GM18508 (cell line): Measurements from ENCODE around the gene NEMP2.
"Not testable (repeated sequence)": the region's sequence is repeated elsewhere in the genome, so short reads cannot be mapped to it uniquely, and the experiment has no call there.

Source experiments
- ATAC-seq: cut with Tn5 transposase; IDR thresholded peaks from one replicate; pipeline ENCODE4 v1.9.1; 2021; ENCODE audit warnings: moderate number of reproducible peaks; ENCODE audit not compliant: insufficient read depth, unreplicated experiment

The NEMP2 gene

DNA sequence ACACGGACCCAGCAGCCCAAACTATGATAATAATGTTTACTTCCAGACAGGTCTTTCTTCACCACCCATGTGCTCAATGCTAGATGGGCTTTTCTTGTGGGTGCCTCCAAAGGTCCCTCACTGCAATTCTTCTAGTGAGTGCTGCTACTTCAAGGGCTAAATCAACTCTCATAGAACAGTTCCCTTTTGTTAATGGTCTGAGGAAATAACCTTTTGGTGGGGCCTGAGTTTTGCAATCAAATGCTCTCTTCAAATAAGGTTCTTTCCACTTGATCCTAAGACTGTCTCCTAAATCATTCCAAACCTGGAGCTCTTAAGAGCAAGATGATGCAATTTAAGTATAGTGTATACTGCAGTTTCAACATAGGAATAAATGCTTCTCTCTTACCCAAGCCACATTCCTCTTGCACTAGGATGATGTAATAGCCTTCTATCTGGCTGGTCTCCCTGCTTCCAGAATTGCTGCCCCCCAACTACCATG, 6.0 kb downstream of the NEMP2 start:
- ATAC-seq: no peak

DNA sequence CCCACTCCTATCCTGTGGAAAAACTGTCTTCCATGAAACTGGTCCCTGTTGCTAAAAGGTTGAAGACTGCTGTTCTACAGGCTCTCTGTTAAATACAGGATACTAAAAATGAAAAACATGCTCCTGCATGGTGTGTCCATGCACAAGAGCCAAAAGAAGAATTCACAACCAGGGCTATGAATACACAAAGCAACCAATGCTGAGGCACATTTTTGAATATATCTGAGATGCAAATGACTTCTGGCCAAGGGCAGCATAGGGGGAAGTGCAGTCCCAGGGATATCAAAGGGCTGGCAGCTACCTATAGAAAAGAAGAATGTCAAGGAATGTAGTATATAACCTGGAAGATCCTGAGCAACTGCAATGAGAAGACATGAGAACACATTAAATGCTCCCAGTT, 6.6 kb downstream of the NEMP2 start:
- ATAC-seq: no peak

DNA sequence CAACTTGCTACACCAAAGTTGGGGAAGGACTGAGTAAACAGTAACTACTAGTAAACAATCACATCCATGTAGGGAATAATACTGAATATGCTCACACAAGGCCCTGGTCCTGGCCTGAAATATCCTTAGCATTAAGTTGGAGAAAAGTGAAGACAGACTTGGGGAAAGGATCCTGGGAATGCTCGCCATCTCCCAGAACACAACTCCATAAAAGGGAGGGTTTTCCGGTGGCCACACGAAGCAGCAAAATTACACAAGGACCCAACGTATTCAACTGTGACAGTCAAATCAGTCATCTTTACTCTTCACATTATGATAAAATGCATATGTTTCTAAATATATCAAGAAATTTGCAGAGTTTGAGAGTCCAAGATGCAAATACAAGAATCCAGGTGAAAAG, 7.3 kb downstream of the NEMP2 start:
- no peak for ATAC-seq

DNA sequence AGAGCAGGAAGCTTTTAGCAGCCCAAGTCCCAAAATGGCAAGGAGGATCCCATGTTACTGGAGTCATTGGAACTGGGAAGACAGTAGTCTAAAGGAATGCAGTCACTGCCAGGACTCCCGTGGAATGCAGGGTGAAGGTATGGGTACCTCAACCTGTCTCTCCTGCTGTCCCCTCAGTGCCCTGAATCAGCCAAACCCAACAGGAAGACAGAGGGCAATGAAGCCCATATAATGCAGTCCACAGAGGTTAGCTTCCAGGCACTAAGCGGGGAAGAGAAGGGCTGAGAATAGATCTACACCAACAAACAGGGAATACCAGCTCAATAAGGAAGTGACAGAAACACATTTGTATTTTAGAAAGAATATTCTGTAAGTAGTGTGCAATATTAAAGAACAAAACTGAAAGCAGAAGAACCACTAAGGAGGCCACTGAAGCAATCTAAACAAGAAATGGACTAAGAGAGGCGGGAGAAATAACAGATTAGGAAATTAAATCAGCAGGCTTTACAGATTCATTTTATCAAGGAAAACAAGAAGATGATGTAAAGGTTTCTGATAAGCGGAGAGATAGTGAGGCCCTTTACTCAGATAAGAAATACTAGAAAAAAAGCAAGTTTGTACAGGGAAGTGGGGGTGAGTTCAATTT, 8.3 kb downstream of the NEMP2 start:
- ATAC-seq: no peak

DNA sequence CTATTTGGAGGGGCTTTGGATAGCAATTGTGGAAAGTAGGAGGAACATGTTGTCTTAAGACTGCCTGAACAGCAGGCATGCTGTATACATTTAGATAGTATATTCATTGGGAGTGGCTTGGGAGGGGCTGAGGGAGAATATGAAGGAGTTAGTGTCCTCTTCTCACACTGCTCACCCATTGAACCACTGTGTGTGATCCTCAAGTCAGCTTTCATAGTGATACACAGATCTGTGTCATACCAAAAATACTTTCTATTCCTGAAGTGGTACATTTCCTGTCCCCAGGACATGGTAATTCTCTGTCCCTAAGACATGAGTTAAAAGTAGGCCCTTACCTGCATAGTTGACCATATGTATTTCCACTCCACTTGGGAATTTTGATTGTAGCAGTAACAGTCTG, 9.6 kb downstream of the NEMP2 start:
- ATAC-seq: no peak

DNA sequence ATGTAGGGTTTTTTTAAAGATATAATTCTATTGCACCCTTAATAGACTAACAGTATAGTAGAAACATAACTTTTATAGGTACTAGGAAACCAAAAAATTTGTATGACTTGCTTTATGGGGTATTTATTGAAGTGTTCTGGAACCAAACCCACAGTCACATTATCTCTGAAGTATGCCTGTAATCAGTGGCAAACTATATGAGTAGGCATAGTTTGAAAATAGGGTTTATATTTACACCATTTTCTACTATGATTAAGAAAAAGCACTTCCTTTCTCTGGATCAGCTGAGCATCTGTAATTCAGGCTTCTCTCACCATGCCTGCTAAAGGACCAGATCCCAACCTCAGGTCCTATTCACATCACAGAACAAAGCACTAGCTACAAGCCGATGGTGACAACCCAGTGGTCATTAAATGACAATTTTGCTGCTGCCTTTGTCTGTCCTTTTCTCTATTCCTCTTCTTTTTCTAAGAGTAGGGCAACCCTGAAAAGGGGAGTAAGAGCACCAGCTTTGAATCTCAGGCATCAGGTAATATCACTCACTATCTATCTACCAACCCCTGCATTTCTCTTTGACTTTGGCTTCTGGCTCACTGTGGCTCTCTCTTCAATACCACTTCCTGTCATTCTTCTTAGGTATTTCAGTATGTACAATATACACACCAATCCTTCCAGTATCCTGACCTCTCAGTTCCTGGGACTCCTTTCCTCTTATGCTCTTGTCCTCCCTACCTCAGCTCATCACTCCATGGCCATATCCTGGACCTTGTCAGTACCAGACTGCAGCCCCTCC, 14.4 kb downstream of the NEMP2 start:
- no peak for ATAC-seq

DNA sequence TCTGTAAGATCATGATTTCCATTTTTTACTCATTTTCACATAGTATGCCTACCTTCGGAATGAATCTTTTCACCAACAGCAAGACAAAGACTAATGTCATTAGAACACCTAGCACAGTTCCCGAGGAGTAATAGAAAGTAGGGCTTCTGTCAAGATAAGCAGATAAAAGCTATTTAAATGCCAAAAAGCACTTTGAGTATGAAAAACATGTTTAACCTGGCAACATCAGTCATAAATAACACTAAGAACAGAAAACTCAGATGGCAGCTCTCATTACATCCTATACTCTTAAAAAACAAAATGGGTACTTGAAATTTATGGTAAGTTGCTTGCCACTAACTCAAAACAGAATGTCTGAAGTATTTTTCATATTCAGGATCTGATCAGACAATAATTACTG, 17.1 kb downstream of the NEMP2 start:
- no peak for ATAC-seq

DNA sequence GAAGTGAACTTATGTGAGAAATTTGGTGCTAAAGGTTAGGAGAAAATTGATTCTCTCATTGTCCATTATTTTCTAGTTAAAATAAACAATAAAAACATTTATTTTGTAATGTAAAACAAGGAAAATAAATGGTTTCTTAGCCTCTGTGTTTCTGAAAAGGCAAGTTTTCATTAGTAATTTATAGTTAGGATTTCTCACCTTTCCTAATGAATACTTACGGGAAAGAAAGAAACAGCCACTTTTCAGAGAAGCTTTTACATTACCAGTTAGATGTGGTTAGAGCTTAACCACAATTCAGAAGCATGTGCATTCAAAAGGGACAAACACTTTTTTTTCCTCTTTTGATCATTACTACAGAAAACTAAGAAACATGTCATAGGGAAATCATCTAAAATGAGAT, 18.8 kb downstream of the NEMP2 start:
- ATAC-seq: no peak

DNA sequence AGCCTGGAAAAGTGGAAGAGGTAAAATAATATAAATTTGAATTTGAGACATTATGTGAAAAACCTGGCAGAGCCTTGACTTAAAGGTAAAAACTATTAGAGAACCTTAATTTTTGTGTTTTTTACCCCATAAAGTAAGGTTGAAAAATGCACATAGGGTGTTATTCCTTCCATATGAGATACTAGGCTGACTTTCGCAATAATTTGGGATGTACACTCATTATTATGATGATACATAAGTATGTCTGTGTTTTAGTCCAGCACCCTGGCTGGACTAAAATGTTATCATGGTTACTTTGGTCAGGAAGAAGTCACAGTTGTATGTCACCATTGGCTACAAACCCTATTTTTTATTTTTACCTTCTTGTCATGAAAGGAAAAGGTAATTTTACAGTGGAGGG, 19.8 kb downstream of the NEMP2 start:
- ATAC-seq: no peak

DNA sequence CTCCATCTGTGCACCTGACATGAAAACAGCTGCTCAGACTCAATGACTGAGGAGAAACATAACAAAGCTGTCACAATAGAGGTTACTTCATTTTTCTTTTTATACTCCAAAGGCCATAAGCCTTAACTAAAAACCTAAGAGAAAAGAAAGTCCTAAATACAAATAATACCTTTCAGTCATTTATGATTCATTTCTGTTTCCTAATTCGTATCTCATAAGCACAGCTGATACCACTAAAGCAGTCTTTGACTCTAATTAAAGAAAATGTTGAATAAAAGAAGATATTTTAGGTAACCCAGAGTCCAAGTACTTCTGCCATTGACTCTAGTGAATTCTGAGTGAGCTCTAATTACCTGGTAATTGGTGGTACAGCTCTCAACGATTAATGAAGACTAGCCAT, 20.6 kb downstream of the NEMP2 start:
- ATAC-seq: no peak

DNA sequence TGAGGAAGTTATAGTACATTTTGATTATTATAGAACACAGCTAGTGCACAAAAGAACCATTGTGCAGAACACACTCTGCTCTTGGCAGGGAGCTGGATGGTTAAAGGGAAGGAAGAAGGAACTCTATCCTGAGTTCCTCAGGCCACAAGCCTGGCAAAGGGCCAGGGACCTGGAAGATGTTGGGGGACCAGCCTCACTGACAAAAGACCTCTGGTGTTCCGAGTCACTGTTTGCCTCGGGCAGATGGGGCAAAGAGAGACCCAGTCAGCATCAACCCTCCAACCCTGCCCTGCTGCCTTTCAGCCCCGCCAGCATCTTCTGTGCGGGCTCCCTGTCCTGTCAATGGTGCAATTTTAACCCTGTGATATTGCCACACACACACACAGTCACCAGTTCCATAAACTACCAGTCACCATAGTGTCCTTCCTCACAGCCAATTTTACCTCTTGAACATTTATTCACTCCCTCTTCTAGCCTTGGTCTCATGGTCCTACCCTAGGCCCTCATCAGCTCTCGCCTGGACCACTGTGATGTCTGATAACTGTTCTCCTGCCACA, 21.9 kb downstream of the NEMP2 start:
- ATAC-seq: no peak

DNA sequence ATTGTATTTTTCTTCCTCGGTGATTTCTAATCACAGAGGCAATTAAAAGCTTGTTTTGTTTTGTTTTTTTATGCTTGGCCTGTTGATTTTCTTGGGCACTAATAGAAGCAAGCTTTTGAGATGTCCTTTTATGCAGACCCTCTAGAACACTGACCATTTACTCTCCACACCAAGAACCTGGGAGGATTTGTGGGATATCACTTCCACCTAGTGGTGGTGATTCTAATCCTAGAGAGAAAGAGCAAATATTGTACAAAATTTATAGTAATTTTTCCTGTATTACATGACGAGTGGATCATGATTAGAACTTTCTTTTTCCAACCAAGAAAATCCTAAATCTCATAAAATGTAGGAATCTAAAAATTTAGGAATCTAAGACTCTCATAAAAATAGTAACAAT, 23.4 kb downstream of the NEMP2 start:
- ATAC-seq: no peak

DNA sequence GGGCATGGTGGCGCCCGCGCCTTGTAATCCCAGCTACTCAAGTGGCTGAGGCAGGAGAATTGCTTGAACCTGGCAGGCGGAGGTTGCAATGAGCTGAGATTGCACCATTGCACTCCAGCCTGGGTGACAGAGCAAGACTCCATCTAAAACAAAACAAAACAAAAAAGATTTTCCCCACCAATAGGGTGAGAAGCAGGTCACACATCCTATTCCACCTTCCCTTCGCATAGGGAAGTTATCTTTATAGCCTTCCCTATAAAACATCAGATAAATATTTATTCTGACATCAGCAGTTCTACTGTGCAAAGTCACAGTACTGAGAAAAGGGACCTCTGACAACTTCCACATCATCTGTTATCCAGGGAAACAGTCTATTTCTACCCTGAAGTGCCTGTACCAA, 24.6 kb downstream of the NEMP2 start:
- ATAC-seq: not testable (repeated sequence)

DNA sequence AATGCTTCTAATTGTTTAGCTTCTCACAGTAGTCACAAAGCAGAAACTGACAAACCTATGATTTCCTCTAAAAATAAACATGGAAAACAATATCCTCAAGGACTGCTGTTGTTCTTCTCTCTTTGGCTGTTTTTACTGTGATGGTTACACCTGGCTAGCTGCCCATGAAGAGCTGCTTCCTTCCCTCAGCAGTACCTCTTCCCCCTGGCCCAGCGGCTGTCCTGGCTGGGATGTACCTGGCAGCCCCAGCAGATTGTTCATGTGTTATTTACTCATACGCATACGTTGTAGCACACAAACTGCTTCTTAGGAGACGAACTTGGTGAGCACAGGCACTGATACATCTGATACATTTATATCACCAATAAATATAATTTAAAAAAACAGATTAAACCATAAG, 27.4 kb downstream of the NEMP2 start:
- ATAC-seq: no peak

DNA sequence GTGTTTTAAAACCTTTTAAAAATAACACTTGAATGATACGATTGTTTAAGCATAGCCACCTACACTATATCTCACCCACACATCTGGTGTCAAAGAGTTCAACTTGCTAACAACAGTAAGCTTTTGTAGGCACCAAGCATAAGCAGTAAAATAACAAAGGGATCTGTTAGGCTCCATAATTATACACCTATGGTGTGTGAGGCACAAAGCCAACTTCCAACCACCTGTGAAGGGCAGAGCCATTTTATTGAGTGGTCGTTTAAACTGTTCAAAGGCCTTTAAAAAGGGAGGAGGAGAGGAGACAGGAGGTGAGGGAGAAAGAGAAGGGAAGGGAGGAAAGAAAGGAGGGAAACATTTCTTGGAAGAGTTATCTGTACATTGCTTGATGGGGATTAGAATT, 27.9 kb downstream of the NEMP2 start:
- ATAC-seq: no peak

DNA sequence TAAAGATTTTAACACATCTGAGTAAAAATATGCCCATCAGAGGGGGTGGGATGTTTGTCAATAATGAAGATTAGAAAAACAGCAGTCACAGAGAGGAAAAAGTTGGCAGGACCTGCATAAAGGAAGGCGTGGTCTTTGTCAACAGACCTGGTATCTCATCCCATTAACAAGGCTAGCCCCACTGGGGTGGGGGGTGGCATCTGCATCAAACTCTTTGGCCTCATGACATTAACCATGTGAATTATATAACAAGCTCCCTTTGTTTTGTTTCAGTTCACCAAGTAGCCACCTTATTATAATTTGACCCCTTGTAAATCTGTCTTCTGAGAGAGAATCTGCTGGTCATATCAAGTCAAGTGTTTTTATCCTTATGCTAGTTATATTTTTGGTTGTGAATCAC, 28.8 kb downstream of the NEMP2 start:
- no peak for ATAC-seq

DNA sequence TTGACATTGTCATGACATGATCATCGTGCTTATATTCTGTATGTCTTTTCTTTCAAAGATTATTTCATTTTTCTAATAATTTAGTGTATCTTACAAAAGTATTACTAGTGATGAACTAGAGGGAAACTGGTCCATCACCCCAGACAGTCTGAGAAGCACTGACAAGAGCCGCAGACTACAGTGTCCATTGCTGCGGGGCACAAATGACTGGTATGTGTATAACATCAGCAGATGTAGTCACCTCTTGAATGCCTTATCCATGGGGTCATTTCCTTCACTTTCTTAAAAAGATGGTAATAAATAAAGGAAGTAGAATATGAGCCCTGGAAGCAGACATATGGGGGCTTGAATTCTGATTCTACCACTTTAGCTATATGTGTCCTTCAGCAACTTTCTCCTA, 29.6 kb downstream of the NEMP2 start:
- ATAC-seq: no peak

DNA sequence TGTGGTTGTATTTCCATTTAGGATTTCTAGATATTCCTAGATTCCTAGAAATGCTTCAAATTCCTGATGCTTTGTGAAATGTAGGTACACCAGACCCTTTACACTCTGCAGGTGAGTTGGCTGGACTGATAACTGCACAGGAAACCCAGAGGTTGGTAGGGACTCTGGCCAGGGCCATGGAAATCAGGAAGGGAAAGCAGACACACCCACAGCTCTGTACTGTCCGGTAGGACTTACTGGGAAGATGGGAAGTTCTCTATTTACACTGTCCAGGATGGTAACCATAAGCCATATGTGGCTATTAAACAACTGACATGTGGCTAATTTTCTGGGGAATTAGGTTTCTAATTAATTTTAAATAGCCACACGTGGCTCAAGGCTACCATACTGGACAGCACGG, 31.4 kb downstream of the NEMP2 start:
- ATAC-seq: no peak

DNA sequence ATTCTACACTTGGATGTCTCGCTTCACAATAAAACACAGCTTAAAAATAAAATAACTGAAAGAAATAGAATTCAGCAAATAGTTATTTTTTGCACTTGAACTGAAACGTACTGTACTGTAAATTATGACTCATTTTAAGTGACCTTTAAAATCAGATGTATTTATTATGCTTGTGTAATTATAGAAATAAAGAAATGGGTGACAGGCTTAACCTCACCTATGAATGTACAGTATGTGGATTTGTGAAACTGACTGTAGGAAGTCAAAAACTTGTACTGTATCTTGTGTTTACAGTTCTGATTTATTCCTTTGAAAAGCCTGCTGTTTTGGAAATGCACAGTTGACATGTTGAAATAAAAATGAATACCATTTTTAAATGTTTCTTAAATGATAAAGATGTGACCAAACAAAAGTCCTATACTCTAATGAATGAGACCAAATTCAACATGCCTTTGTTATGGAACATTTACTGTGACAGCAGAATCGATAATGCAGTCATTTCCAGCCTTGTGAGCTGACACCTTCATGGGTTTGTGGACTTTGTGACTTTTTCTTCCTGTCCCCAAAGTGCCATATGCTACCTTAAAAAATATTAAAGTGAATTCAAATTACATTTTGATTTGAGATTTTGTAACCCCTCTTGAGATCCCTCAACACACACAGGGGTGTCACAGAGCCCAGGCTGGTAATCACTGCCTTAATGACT, 32.7 kb downstream of the NEMP2 start:
- ATAC-seq: no peak

DNA sequence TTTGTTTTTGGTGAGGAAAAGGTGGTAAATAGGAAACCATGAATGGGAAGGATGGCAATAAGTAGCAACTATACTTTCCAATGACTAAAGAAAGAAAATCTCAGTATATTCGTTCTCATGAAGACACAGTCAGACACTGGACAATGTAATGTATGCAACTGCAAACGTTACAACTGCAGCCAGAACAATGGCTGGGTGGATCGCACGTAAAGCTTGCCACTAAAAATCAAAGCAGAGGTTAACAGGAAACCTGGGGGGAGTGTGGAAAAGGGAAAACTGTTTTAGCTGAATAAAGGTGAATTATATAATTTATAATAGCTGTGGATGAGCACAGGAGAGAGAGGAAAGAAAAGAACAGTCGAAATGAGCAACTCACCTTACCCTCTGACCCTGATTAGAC, 33.3 kb downstream of the NEMP2 start:
- ATAC-seq: no peak

DNA sequence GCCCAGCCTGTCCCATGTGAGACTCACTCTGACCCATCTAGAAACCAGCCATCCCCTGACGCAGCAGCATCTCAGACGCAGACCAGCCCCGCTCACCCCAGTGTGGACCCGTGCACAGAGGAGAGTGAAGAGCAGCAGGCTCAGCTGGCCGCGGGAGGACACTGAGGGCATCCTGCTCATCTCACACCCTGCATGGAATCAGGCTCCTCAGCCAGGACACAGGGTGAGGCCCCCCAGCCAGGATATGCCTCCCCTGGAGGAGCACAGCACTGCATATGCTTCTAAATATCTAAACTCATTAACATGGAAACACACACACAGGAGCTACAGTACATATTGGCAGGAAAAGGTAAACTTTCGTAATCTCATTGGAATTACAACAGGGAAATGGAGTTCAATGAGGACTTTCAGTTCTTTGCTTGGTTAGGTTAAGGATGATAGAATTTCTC, 34.4 kb downstream of the NEMP2 start:
- no peak for ATAC-seq
